CD4-positive, alpha-beta T cell treated with Interleukin-4 for 1 hour (primary cell): Measurements from ENCODE around the gene GAS7.

Source experiments
- DNase-seq, 2 donors: peaks; one replicate each; pipeline ENCODE4 v3.0.0-alpha.2; 2020 to 2022

The GAS7 gene

GRCh38 chr17:9974448-9975381 lies 223.7 kb downstream of the GAS7 start:
- DNase-seq, result no peak

GRCh38 chr17:9973669-9974447 lies 224.5 kb downstream of the GAS7 start:
- no peak for DNase-seq

- DNase-seq, result no peak
Measured at GRCh38 chr17:9971991-9972390, 226.4 kb downstream of the GAS7 start.

GRCh38 chr17:9969301-9969935 lies 229.0 kb downstream of the GAS7 start:
- DNase-seq, result no peak

- DNase-seq, result no peak
Measured at GRCh38 chr17:9968881-9969280, 229.5 kb downstream of the GAS7 start.

- DNase-seq, result no peak
Measured at GRCh38 chr17:9968008-9968407, 230.4 kb downstream of the GAS7 start.

GRCh38 chr17:9959377-9959981 lies 238.9 kb downstream of the GAS7 start:
- DNase-seq, result no peak

- peak in 1 of 2 donors; percentile 36 for DNase-seq
Measured at GRCh38 chr17:9958586-9959281, 239.7 kb downstream of the GAS7 start.

- no peak for DNase-seq
Measured at GRCh38 chr17:9957244-9957643, 241.2 kb downstream of the GAS7 start.

GRCh38 chr17:9956474-9957131 lies 241.8 kb downstream of the GAS7 start:
- no peak for DNase-seq

- DNase-seq, result no peak
Measured at GRCh38 chr17:9953492-9953891, 244.9 kb downstream of the GAS7 start.

- no peak for DNase-seq
Measured at GRCh38 chr17:9951803-9952202, 246.6 kb downstream of the GAS7 start.

GRCh38 chr17:9948928-9949327 lies 249.5 kb downstream of the GAS7 start:
- DNase-seq, result no peak

- no peak for DNase-seq
Measured at GRCh38 chr17:9944704-9945103, 253.7 kb downstream of the GAS7 start.

GRCh38 chr17:9943343-9943742 lies 255.1 kb downstream of the GAS7 start:
- DNase-seq, result no peak

- DNase-seq, result no peak
Measured at GRCh38 chr17:9942885-9943284, 255.5 kb downstream of the GAS7 start.

GRCh38 chr17:9941305-9941704 lies 257.1 kb downstream of the GAS7 start:
- no peak for DNase-seq

GRCh38 chr17:9940841-9941240 lies 257.6 kb downstream of the GAS7 start:
- no peak for DNase-seq

- DNase-seq, result no peak
Measured at GRCh38 chr17:9938764-9939163, 259.6 kb downstream of the GAS7 start.

- DNase-seq, result no peak
Measured at GRCh38 chr17:9937901-9938300, 260.5 kb downstream of the GAS7 start.

- DNase-seq, result no peak
Measured at GRCh38 chr17:9937241-9937761, 261.1 kb downstream of the GAS7 start.

GRCh38 chr17:9936095-9936494 lies 262.3 kb downstream of the GAS7 start:
- DNase-seq, result no peak
